ENCODE data around the gene CDK5RAP3. TPM values are rescaled to one million over a fixed set of nuclear protein-coding genes. Genes with fewer than 3 reads are reported as not detected.

CDK5RAP3 gene
- polyA plus RNA-seq, 1 experiment: 71.2 TPM

DNA sequence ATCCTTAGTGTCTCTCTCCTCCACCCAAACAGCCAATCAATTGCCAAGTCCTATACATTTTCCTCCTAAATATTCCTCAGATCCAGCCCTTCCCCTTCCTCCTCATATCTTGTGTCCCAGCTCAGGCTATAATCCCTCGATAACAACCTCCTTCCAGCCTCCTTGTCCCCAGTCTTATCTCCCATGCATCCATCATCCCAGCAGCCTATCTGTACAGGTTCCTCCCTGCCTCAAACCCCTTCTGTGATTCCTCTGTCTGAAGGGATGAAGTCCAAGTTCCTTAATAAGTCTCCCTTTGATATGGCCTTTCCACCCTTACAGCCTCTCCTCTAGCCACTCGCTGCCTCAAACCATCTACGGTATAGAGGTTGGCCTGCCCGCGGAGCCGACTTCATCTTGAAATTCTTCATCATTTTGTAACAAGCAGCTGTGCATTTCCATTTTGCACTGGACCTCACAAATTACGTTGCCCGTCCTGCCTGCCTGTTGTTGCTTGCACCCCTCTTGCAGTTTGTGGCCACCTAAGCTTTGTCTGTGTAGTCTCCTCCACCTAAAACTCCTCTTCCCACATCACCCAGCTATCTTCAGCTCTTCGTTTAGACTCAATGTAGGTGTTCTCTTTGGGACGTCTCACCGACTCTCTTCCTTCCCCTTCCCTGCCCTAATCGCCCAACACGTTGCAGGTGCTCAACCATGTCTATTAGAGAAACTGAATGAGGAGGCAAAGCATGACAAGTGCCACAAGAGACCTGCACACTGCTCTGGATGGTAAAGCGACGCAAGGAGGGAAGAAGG is 786 bp upstream of the CDK5RAP3 start:
- DNase-seq (ENCODE audit: low read depth, low spot score): no peak
- Histone ChIP-seq H3K9me3 (ENCODE audit: control insufficient read depth, insufficient read depth, low read length) (peaks cover 4% of the 10 kb centered on the region; the same call in 1 of the 2 replicates), H3K27me3 (ENCODE audit: control insufficient read depth, insufficient read depth, low read length) (no peaks in the 10 kb centered on the region), H3K27ac (ENCODE audit: low read depth, low read length) (no peak overlapping the region), H3K4me3 (ENCODE audit: low read depth, low read length) (peak overlapping the region; percentile 46)
- ChIA-PET POLR2A (interaction anchor here (0.5 to 1.4 kb wide), 11 partner anchors 18 to 129 kb away, joined by 3 to 12 read pairs (median 4); partner anchors contain the start of genes NFE2L1, SCRN2 and SP2), CTCF (interaction anchor here (0.5 to 9.7 kb wide), 23 partner anchors 9 to 129 kb away, joined by 3 to 180 read pairs (median 6); partner anchors contain the start of genes NFE2L1, PNPO, PRR15L and SCRN2)
- TF ChIP-seq, protein P1, sequence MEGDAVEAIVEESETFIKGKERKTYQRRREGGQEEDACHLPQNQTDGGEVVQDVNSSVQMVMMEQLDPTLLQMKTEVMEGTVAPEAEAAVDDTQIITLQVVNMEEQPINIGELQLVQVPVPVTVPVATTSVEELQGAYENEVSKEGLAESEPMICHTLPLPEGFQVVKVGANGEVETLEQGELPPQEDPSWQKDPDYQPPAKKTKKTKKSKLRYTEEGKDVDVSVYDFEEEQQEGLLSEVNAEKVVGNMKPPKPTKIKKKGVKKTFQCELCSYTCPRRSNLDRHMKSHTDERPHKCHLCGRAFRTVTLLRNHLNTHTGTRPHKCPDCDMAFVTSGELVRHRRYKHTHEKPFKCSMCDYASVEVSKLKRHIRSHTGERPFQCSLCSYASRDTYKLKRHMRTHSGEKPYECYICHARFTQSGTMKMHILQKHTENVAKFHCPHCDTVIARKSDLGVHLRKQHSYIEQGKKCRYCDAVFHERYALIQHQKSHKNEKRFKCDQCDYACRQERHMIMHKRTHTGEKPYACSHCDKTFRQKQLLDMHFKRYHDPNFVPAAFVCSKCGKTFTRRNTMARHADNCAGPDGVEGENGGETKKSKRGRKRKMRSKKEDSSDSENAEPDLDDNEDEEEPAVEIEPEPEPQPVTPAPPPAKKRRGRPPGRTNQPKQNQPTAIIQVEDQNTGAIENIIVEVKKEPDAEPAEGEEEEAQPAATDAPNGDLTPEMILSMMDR (IDR thresholded peaks at IDR 0.05; ENCODE audit: low read depth, low read length): no peak

DNA sequence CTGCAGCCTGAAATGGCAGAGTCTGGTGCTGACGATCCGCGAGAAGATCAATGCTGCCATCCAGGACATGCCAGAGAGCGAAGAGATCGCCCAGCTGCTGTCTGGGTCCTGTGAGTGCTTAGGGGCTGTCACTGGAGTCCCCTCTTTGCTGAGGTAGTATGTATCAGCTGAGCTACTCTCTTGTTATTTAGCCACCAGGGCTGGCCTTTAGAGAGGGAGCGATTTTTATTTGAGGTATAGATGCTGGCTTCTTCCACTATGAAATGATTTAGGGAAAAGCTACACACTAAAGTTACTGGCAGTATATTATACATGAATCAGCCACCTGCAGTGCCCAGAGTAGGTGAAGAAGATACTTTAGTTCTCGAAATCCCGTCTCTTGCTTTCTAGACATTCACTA is 2.6 kb downstream of the CDK5RAP3 start:
- TF ChIP-seq, protein P1 (IDR thresholded peaks at IDR 0.05; ENCODE audit: low read depth, low read length): no peak
- Histone ChIP-seq H3K9me3 (ENCODE audit: control insufficient read depth, insufficient read depth, low read length) (peaks cover 4% of the 10 kb centered on the region; the same call in 1 of the 2 replicates), H3K27ac (ENCODE audit: low read depth, low read length) (no peak overlapping the region), H3K27me3 (ENCODE audit: control insufficient read depth, insufficient read depth, low read length) (no peaks in the 10 kb centered on the region), H3K4me3 (ENCODE audit: low read depth, low read length) (no peak overlapping the region)
- ChIA-PET POLR2A (no interaction called here), CTCF (interaction anchor here (6.3 to 9.7 kb wide), 2 partner anchors 25 to 45 kb away, joined by 45 to 180 read pairs; no protein-coding TSS in a partner anchor)
- DNase-seq (ENCODE audit: low read depth, low spot score): no peak

DNA sequence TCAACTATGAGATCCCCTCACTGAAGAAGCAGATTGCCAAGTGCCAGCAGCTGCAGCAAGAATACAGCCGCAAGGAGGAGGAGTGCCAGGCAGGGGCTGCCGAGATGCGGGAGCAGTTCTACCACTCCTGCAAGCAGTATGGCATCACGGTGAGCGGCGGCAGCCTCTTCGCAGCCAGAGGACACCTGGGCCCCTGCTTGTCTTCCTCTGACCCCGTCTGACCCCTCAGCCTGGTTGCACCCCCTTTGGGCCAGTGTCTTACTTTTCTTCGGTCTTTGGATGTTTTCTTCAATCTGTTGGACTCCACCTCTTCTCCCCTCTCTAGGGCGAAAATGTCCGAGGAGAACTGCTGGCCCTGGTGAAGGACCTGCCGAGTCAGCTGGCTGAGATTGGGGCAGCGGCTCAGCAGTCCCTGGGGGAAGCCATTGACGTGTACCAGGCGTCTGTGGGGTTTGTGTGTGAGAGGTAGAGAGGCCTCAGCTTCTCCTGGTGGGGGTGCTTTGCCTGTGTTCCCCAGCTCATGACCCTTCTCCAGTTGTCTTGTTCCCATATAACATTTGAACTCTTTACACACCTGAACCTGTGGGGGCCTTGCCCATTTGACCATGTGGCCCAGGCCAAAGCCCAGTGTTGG is 4.4 kb downstream of the CDK5RAP3 start:
- ChIA-PET POLR2A (no interaction called here), CTCF (interaction anchor here (1.5 to 1.9 kb wide), 3 partner anchors 40 to 46 kb away, joined by 4 to 28 read pairs (median 12); no protein-coding TSS in a partner anchor)

DNA sequence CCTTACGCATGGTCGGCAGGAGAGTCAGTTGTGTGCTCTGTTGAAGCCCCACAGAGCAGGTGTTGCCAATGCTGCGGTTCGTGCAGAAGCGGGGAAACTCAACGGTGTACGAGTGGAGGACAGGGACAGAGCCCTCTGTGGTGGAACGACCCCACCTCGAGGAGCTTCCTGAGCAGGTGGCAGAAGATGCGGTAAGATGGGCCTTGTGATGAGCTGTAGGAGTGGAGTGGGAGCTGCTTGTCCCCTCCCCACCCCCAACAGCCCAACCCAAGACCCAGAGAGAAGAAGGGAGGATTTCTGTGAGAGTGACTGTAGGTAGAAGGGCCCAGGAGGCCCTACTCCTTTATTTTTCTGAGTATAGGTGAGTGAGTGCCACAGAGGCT is 4.9 kb downstream of the CDK5RAP3 start:
- no peak overlapping the region for H3K27ac ChIP-seq (ENCODE audit: low read depth, low read length)
- DNase-seq (ENCODE audit: low read depth, low spot score): no peak
- H3K27me3 ChIP-seq (ENCODE audit: control insufficient read depth, insufficient read depth, low read length): no peaks in the 10 kb centered on the region
- ChIA-PET POLR2A (no interaction called here), CTCF (interaction anchor here (1.5 to 1.9 kb wide), 3 partner anchors 40 to 45 kb away, joined by 4 to 28 read pairs (median 12); no protein-coding TSS in a partner anchor)
- H3K9me3 ChIP-seq (ENCODE audit: control insufficient read depth, insufficient read depth, low read length): peaks cover 4% of the 10 kb centered on the region; the same call in 1 of the 2 replicates
- no peak overlapping the region for H3K4me3 ChIP-seq (ENCODE audit: low read depth, low read length)
- TF ChIP-seq, protein P1 (IDR thresholded peaks at IDR 0.05; ENCODE audit: low read depth, low read length): no peak

More for the DNA sequence above, 4.4 kb downstream of the CDK5RAP3 start:
- Histone ChIP-seq H3K27me3 (ENCODE audit: control insufficient read depth, insufficient read depth, low read length) (no peaks in the 10 kb centered on the region), H3K9me3 (ENCODE audit: control insufficient read depth, insufficient read depth, low read length) (peaks cover 4% of the 10 kb centered on the region; the same call in 1 of the 2 replicates), H3K4me3 (ENCODE audit: low read depth, low read length) (no peak overlapping the region), H3K27ac (ENCODE audit: low read depth, low read length) (no peak overlapping the region)
- DNase-seq (ENCODE audit: low read depth, low spot score): no peak
- TF ChIP-seq, protein P1 (IDR thresholded peaks at IDR 0.05; ENCODE audit: low read depth, low read length): no peak

All from AG04450 (cell line).